LNCaP clone FGC (cell line): Measurements from ENCODE around the gene HS3ST3B1.

Experiments used
- DNase-seq: peaks from one replicate; pipeline ENCODE4 v3.0.0-alpha.2; 2011; ENCODE audit warnings: low read depth
- H3K4me3 ChIP-seq: 2 replicates; pipeline ENCODE4 v1.5.1; 2011; ENCODE audit warnings: mild to moderate bottlenecking, low read depth, low read length, control low read depth
- CTCF ChIP-seq: IDR thresholded peaks from 2 replicates; pipeline ENCODE4 v1.5.1; 2012; ENCODE audit warnings: mild to moderate bottlenecking; ENCODE audit not compliant: control insufficient read depth, insufficient read depth; ENCODE audit errors: extremely low read depth

The HS3ST3B1 gene

DNA sequence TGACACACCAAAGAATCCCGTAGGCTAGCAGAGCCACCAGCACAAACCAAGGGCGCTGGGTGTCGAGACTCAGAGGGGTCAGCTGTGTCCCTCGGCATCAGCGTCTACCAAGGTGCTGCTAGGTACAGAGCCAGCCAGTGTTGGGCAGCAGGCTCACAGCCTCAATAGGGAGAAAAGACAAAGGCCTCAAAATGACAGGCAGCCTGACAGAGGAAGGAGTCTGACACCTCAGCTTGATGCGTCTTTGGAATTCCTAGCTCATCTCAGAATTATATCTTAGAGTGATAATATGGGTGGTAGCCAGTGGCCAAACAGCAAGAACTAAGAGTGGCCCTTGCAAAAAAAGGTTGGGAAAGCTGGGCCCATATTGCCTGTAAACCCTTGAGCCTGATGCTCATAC is 45.9 kb downstream of the HS3ST3B1 start:
- no peak overlapping the region for H3K4me3 ChIP-seq
- DNase-seq = no peak
- no peak for TF ChIP-seq CTCF

GRCh38 chr17:14351493-14351892 is 50.6 kb downstream of the HS3ST3B1 start:
- no peak for TF ChIP-seq CTCF
- no peak overlapping the region for H3K4me3 ChIP-seq
- DNase-seq = no peak

- no peak for TF ChIP-seq CTCF
- H3K4me3 ChIP-seq = no peak overlapping the region
- DNase-seq = no peak
Observed at GRCh38 chr17:14352136-14352535, 51.3 kb downstream of the HS3ST3B1 start.

- DNase-seq = no peak
- TF ChIP-seq CTCF = no peak
- H3K4me3 ChIP-seq = no peak overlapping the region
Observed at GRCh38 chr17:14353861-14354474, 53.1 kb downstream of the HS3ST3B1 start.

DNA sequence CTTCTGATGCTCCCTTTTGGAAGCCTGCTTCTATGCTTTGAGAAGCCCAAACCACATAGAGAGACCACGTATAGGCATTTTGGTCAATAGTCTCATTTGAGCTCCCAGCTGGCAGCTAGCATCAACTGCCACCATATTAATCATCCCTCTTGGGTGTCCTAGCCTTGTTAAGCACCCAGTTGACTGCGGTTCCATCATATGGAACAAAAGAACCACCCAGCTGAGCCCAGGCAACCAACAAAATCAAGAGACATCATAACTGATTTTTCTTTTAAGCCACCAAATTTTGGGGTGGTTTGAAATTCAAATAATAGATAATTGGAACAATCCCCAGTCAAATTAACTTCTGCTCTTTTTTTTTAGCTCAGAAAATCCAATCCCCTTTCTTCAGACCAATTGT is 53.9 kb downstream of the HS3ST3B1 start:
- no peak overlapping the region for H3K4me3 ChIP-seq
- TF ChIP-seq CTCF = no peak
- no peak for DNase-seq

- no peak for TF ChIP-seq CTCF
- no peak for DNase-seq
Observed at GRCh38 chr17:14355556-14355955, 54.7 kb downstream of the HS3ST3B1 start.

GRCh38 chr17:14359163-14360020 is 58.5 kb downstream of the HS3ST3B1 start:
- TF ChIP-seq CTCF = no peak
- no peak for DNase-seq
- no peak overlapping the region for H3K4me3 ChIP-seq

More at GRCh38 chr17:14355556-14355955, 54.7 kb downstream of the HS3ST3B1 start:
- H3K4me3 ChIP-seq = no peak overlapping the region
